Activated T-cell treated with anti-CD3 and anti-CD28 coated beads for 4 hours (primary cell): ENCODE data around the gene CCDC85C.

Experiments
- DNase-seq: peaks from one replicate; pipeline ENCODE4 v3.0.0-alpha.2; 2020

The CCDC85C gene

GRCh38 chr14:99604766-99605298 is 825 bp upstream of the CCDC85C start:
- DNase-seq = no peak

- DNase-seq = peak; percentile 86
Measured at GRCh38 chr14:99604278-99604765, 315 bp upstream of the CCDC85C start.

DNA sequence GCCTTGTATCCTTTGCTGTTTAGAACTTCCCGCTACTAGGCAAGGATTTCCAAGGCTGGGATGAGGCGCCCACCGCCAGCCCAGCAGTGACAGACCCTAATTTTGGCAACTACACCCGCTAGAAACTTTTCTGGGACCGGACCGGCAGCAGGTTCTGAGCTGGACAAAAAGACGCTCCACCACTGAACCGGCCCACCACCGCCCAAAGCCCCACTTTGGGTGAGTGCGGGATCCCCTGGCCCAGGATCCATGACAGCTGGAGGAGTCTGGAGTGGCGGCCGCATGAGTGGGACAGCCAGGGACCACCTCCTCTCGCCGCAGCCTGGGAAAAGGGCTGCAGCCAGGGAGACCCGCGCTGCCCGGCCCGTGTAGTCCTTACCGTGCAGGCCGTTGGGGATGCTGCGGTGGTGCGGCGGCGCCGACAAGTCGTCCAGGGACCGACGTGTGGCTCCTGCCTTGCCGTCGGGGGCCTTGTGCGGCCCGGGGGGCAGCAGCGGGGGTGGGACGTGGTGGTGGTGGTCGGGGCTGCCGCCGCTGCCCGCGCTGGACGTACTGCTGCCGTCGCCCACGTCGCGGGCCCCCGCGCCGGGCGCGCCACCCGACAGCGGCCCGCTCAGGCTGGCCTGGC is 1.1 kb downstream of the CCDC85C start:
- no peak for DNase-seq

DNA sequence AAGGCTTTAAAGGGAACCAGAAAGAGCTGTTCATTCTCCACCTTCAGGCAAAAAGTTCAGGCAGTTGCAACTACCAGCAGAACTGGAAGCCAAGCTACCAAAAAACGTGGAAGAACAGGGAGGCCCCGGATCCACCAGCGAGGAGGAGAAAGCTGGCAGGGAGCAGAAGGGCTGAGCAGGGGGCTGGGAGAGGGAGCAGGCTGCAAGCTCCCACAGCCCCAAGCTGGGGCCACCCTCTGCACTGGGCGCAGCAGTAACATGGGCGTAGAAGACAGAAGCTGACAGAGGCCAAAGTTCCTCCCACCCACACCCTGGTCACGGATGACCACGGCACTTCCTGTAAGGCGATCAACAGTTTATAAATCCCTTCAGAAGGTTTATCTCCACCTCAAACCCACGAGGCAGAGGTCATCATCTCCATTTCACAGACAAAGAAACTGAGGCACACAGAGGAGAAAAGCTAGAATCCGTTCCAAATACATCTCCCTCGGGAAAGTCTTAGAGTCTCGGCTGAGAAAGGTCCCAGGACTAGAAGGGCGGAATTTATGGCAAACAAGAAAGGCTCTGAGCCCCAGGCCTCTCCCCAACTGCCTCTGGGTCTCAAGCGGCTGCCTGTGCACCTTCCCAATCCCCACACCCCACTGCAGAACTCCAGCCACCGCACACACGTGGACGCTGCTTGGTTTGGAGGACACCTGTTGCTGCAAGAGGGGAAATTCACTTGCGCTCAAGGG is 1.8 kb downstream of the CCDC85C start:
- DNase-seq = no peak

DNA sequence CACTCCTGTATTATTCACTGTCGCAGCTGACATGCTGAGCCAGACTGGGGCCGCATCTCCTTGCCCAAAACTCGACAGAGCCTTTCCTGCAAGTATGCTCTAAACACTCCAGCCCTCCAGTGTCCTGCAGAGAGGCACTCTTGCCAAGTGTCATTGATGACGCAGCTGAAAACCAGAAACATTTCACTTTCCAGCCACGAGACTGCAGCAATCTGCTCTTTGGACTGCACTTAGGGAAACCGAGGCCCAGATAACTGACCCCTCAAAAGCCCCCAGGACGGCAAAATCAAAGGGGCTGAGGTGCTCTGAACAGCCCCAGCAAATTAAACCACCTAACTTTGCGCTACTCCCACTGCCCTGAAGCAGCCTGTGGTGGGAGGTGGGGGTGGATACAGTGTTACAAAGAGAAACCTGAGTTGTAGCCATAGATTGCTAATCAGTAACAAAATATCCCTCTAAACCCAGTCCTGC is 2.6 kb downstream of the CCDC85C start:
- DNase-seq = no peak

DNA sequence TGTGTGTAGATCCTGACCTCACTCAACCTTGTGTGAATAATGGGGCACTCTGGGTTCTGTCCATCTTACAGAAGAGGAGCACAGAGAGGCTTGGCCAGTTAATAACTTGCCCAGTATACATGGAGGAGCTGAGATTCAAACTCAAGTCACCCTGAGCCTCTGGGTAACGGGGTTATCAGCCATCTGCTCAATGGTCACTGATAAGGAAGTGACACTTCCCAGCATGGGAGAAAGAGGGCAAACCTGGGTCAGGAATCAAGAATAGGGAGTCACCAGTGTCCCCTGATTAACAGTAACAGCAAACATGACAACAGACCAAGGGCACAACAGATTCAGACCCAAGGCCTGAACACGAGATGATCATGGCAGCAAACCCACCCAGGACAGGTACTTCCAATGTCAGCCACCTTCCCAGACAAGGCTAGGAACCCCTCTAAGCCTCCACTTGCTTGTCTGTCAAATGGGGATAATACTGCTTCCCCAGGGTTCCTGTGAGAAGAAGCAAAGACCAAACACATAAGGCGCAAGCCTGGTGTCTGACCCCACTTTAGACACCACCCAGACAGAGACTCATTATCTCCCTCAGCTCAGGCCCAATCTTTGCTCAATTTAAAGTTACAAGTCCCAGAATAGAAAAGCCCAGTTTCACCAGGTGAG is 3.6 kb downstream of the CCDC85C start:
- no peak for DNase-seq

GRCh38 chr14:99599393-99599792 is 4.6 kb downstream of the CCDC85C start:
- DNase-seq = no peak

DNA sequence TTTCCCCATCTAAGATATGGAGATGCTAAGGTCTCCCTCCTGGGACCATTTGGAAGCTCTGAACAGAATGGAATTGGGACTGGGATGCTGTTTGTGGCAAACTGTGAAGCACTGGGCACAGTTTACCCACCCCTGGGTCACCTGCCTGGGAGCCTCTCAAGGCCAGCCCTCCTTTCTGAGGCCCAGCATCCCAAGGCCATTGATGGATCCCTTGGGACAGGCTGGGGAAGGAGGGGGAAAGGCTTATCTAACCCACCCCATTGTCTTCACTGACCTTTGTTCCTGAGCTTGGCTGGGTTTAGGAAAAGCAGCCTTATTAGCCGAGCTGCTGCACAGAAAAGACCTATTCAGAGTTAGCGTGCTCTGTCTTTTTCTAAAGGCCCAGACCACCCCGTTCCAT is 5.2 kb downstream of the CCDC85C start:
- DNase-seq = no peak

DNA sequence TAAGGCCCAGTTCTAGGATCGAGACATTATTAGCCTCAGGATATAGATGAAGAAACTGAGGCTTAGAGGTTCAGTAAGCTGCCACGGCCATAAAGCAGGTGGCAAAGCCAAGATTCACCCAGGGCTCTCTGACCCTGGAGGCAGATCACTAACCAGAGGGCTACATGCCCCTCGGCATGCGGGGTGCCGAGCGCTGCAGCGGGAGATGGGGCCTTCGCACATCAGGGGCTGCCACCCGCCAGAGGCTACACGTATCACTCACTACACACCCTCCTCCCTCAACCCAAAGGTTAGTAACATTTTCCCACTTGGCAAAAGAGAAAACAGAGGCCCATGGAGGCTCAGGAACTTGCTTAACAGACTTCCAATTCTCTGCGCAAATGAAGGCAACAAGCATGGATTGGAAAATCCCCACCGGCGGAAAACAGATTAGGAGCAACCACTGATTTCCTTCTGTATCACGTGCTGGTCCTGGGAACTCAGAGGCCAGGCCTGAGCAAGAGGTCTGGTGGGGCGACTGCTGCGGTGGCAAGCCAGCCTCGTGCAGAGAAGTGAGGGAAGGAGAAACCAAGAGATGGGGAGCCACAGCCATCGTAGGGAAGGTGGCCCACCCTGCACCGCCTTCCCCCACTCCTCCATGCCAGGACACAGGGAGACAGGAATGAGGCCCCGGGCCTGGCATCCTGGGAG is 6.0 kb downstream of the CCDC85C start:
- DNase-seq = no peak

GRCh38 chr14:99596772-99597171 is 7.2 kb downstream of the CCDC85C start:
- DNase-seq = no peak

GRCh38 chr14:99596071-99596627 is 7.9 kb downstream of the CCDC85C start:
- no peak for DNase-seq

- DNase-seq = no peak
Measured at GRCh38 chr14:99595524-99595923, 8.5 kb downstream of the CCDC85C start.

DNA sequence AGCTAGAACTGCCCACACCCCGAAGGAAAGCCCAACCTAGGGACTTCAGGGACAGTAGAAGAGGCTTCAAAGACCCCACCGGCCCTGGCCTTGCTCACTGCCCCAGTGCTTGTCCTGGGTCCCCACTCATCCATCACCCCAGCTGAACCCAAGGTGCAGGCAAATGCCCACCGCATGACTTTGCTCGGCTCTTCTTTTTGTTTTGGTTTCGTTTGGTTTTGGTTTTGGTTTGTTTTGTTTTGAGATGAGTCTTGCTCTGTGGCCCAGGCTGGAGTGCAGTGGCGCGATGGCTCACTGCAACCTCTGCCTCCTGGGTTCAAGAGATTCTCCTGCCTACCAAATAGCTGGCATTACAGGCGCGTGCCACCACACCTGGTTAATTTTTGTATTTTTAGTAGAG is 9.0 kb downstream of the CCDC85C start:
- DNase-seq = no peak

- no peak for DNase-seq
Measured at GRCh38 chr14:99593971-99594841, 9.8 kb downstream of the CCDC85C start.

DNA sequence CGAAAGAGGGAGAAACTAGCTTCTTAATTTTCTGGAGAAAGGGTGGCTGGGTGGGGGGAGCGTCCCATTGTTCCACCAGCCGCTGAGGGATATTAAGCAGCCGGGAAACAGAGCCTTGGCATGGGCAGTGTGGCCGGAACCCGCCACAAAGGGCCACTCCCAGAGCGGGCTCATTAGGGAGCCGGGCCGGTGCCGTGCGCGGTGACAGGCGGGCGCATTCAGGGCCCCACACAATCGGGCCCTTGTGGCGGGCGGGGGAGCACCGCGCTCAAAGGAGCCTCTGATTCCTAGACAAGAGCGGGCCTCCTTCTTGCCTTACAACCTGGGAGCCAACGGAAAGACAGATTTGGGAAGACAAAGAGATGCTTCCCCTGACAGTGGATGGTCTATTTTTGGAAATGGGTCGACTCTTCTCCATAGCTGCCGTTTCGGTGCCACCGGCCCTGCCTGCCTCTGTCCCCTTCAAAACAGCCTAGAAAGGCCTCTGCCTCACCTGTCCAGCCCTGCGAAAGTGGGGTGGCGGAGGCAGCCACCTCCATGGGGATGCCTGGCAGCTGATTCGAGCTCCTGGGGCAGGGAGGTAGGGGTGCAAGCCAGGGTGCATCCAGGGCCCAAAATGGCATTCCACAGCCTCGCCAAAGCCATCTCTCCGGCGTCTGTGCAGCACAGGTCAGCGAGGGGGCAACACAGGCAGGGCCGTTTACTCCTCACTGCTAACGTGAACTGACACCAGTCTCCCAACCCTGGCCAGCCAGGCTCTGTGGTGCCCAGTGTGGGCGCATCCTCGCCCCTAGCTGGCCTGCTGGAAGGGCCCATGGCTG is 10.9 kb downstream of the CCDC85C start:
- no peak for DNase-seq

- no peak for DNase-seq
Measured at GRCh38 chr14:99592394-99592793, 11.6 kb downstream of the CCDC85C start.

GRCh38 chr14:99590746-99591555 is 13.1 kb downstream of the CCDC85C start:
- no peak for DNase-seq

DNA sequence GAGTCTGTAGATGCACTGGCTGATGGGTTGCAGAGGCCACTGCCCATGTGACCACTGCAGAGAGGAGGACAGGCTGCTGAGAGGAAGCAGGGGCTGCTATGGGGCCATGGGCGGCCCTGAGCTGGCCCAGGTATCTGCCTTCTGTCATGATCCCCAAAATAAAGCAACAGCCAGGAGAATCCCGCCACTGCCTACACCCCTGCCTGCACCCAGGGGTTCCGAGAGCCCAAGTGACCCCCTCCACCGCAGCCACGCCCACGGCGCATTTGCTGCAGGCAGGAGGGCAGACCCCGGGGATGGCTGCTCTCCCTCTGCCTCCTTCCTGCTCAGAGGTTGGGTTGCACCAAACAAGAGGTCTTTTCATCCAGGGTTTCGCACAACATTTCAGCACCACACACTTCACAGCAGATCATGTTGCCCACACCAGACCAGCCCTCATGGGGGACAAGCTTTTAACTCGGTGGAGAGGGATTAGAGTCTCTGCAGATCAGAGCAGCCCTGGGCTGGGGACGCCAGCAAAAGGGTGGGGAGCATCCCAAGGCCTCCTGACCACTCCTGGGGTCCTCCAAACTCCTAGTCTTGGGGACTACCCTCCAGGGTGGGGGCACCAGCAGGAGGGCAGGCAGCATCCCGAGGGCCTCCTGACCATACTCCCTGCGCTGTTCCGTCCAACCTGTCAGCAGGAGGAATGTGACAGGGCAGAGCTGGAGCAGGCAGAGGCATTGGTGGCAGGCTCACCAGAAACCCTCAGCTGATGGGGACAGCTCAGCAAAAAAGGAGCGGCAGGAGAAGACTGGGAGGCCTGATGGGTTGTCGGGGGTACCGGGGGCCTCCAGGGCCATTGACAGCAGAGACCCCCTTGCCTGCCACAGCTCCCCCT is 14.1 kb downstream of the CCDC85C start:
- no peak for DNase-seq

- DNase-seq = no peak
Measured at GRCh38 chr14:99589031-99589441, 15.0 kb downstream of the CCDC85C start.
